Lung (tissue), 12 donors: ENCODE results near the gene TMEM50B. TPM values are rescaled to one million over a fixed set of nuclear protein-coding genes. Genes with fewer than 3 reads are reported as not detected.
"Not testable (repeated sequence)": the region's sequence is repeated elsewhere in the genome, so short reads cannot be mapped to it uniquely, and the experiment has no call there.

ENCODE experiments used
- ATAC-seq: fragments of 200-7000 bp; cut with Tn5 transposase; one replicate; pipeline ENCODE4 v1.9.1; 2020; ENCODE audit warnings: moderate number of reproducible peaks; ENCODE audit not compliant: insufficient read depth, low FRiP score
- DNase-seq, 3 donors: peaks; one replicate each; pipeline ENCODE4 v3.0.0-alpha.2; 2013 to 2017
- H3K27ac ChIP-seq, 2 donors: one replicate each; pipeline ENCODE4 v1.5.1; 2013; ENCODE audit warnings: mild to moderate bottlenecking in 2 of 2, moderate library complexity in 2 of 2, control low read depth in 1 of 2, inconsistent platforms in 1 of 2, low read depth in 1 of 2, low read length in 1 of 2
- H3K27me3 ChIP-seq, 3 donors: one replicate each; pipeline ENCODE4 v1.5.1; 2013; ENCODE audit warnings: low read length in 2 of 3; ENCODE audit not compliant: control insufficient read depth in 3 of 3, insufficient read depth in 3 of 3
- H3K36me3 ChIP-seq, 4 donors: one replicate each; pipeline ENCODE4 v1.5.1; 2013; ENCODE audit warnings: low read length in 4 of 4, mild to moderate bottlenecking in 1 of 4, moderate library complexity in 1 of 4; ENCODE audit not compliant: control insufficient read depth in 4 of 4, insufficient read depth in 4 of 4
- H3K4me1 ChIP-seq, 5 donors: one replicate each; pipeline ENCODE4 v1.5.1; 2013; ENCODE audit warnings: low read length in 5 of 5, mild to moderate bottlenecking in 2 of 5, moderate library complexity in 1 of 5; ENCODE audit not compliant: control insufficient read depth in 5 of 5, insufficient read depth in 5 of 5
- H3K4me3 ChIP-seq: one replicate; pipeline ENCODE4 v1.5.1; 2013; ENCODE audit warnings: mild to moderate bottlenecking, control low read depth, moderate library complexity
- H3K9ac ChIP-seq, 2 donors: one replicate each; pipeline ENCODE4 v1.5.1; 2013; ENCODE audit warnings: low read length in 2 of 2, control low read depth in 1 of 2; ENCODE audit not compliant: insufficient read depth in 1 of 2
- H3K9me3 ChIP-seq, 4 donors: one replicate each; pipeline ENCODE4 v1.5.1; 2013; ENCODE audit warnings: low read length in 3 of 4, mild to moderate bottlenecking in 1 of 4, moderate library complexity in 1 of 4; ENCODE audit not compliant: control insufficient read depth in 4 of 4, insufficient read depth in 3 of 4
- CTCF ChIP-seq: IDR thresholded peaks from 2 replicates; pipeline ENCODE4 v1.5.1; 2012; ENCODE audit warnings: mild to moderate bottlenecking; ENCODE audit errors: control extremely low read depth, extremely low read depth
- WGBS, 2 donors: extraction: QIAGEN DNeasy Blood & Tissue Kit; methylation state at CpG; one replicate each; pipeline ENCODE4 v1.1.7; 2013; 5-methylcytosine and 5-hydroxymethylcytosine counted together
- polyA plus RNA-seq, 2 donors: library from polyadenylated mRNA; stranded (reverse); fragments of 200-250 nt; gene quantifications; one replicate each; pipeline ENCODE4 v1.2.1, GENCODE V29; 2013
- total RNA-seq, 2 donors: library from RNA; depleted of rRNA in 1 of 2; stranded (reverse); fragments of >200 nt in 1 of 2; gene quantifications; one replicate each; pipeline ENCODE4 v1.2.1, GENCODE V29; 2014 to 2021
- donor health status: control.
- donor health status: control.
- donor health status: Bipolar disorder and iron deficiency.
- donor health status: healthy.
- donor health status: DM: yes; HTN: yes; CAD: no.

TMEM50B gene
- total and polyA plus RNA-seq, 4 donors: 35.4 to 73.6 (median 48.4) TPM

- Histone ChIP-seq H3K27me3 (no peaks in the 10 kb centered on the region), H3K4me3 (no peak overlapping the region), H3K27ac (no peak overlapping the region), H3K9me3 (no peaks in the 10 kb centered on the region), H3K4me1 (peaks cover 0 to 9% (median 4%) of the 10 kb centered on the region in 5 donors), H3K9ac (no peak overlapping the region), H3K36me3 (peaks cover 13 to 26% (median 19%) of the 10 kb centered on the region in 4 donors)
- TF ChIP-seq CTCF: no peak
- DNase-seq (no peak), ATAC-seq (no peak)
- WGBS, 2 donors: 90 to 94% methylated on average over 11 of the region's 11 CpGs
Measured at GRCh38 chr21:33414926-33415325, 64.8 kb downstream of the TMEM50B start.

- H3K4me1 ChIP-seq: peaks cover 0 to 11% (median 3%) of the 10 kb centered on the region in 5 donors
- DNase-seq: no peak
- ATAC-seq: no peak
- no peak for TF ChIP-seq CTCF
- H3K27me3 ChIP-seq: no peaks in the 10 kb centered on the region
- peaks cover 12 to 24% (median 18%) of the 10 kb centered on the region in 4 donors for H3K36me3 ChIP-seq
- no peak overlapping the region for H3K4me3 ChIP-seq
- H3K9ac ChIP-seq: no peak overlapping the region
- no peak overlapping the region for H3K27ac ChIP-seq
- WGBS, 2 donors: 89 to 92% methylated on average over 14 of the region's 14 CpGs
- no peaks in the 10 kb centered on the region for H3K9me3 ChIP-seq
Measured at GRCh38 chr21:33414068-33414467, 65.7 kb downstream of the TMEM50B start.

- no peak for TF ChIP-seq CTCF
- Histone ChIP-seq H3K4me1 (peaks cover 0 to 12% (median 0%) of the 10 kb centered on the region in 5 donors), H3K9ac (peak overlapping the region in 1 of 2 donors; percentile 34), H3K9me3 (no peaks in the 10 kb centered on the region), H3K27me3 (no peaks in the 10 kb centered on the region), H3K4me3 (no peak overlapping the region), H3K36me3 (peaks cover 12 to 24% (median 17%) of the 10 kb centered on the region in 4 donors), H3K27ac (peak overlapping the region in 1 of 2 donors; percentile 23)
- 59 to 63% methylated on average over 9 of the region's 9 CpGs for WGBS, 2 donors
- DNase-seq (peak in 1 of 3 donors; percentile 10), ATAC-seq (no peak)
Measured at GRCh38 chr21:33412832-33413519, 66.8 kb downstream of the TMEM50B start.

GRCh38 chr21:33412439-33412831 is 67.3 kb downstream of the TMEM50B start:
- WGBS, 2 donors: 90 to 92% methylated on average over 12 of the region's 12 CpGs
- not testable (repeated sequence) for H3K4me3 ChIP-seq, H3K27me3 ChIP-seq, H3K9me3 ChIP-seq, ATAC-seq, H3K9ac ChIP-seq, DNase-seq, H3K27ac ChIP-seq
- H3K4me1 ChIP-seq: peaks cover 0 to 12% (median 0%) of the 10 kb centered on the region in 5 donors
- H3K36me3 ChIP-seq: peaks cover 12 to 22% (median 15%) of the 10 kb centered on the region in 4 donors
